Colonic mucosa (tissue), 4 donors: ENCODE results near the gene GABRG3. TPM values are rescaled to one million over a fixed set of nuclear protein-coding genes. Genes with fewer than 3 reads are reported as not detected.

Experiments used
- DNase-seq: peaks from one replicate; pipeline ENCODE4 v3.0.0-alpha.2; 2020
- H3K27ac ChIP-seq: fragments of 200-600 bp; one replicate; pipeline ENCODE4 v1.8.0; 2021
- H3K27me3 ChIP-seq: fragments of 200-600 bp; one replicate; pipeline ENCODE4 v1.8.0; 2021
- H3K36me3 ChIP-seq: fragments of 200-600 bp; one replicate; pipeline ENCODE4 v1.8.0; 2021
- H3K4me1 ChIP-seq: fragments of 200-600 bp; one replicate; pipeline ENCODE4 v1.8.0; 2021; ENCODE audit warnings: mild to moderate bottlenecking
- H3K4me3 ChIP-seq: fragments of 200-600 bp; one replicate; pipeline ENCODE4 v1.8.0; 2021
- H3K9ac ChIP-seq, 2 donors: one replicate each; pipeline ENCODE4 v1.7.0; 2013; ENCODE audit warnings: control low read depth in 2 of 2, low read depth in 2 of 2, low read length in 2 of 2
- H3K9me3 ChIP-seq: fragments of 200-600 bp; one replicate; pipeline ENCODE4 v1.8.0; 2021
- intact Hi-C: fragments of 100-400 bp; cut with DNase I; formaldehyde crosslinking; loops from one replicate; pipeline ENCODE4 v1.14.1; 2022
- total RNA-seq, 2 donors: library from RNA; stranded (reverse); fragmentation: NEBNext Ultra II Directional in 1 of 2; extraction: Animal tissue kit (Norgen Biotek cat#: 25700) in 1 of 2; gene quantifications; one replicate each; pipeline ENCODE4 v1.2.1, GENCODE V29; 2021
- TF ChIP-seq, protein P1 (sequence below): fragments of 200-600 bp; IDR thresholded peaks from one replicate; pipeline ENCODE4 v1.8.0; 2022; ENCODE audit warnings: antibody characterized with exemption, mild to moderate bottlenecking
- donor health status: healthy.
- donor health status: DM: no; HTN: no; CAD: no.
- donor health status: DM: no; HTN: no; CAD: no.

The GABRG3 gene
- total RNA-seq, 2 donors from 2014 or later = not detected

GRCh38 chr15:27564656-27565055 lies 593.7 kb downstream of the GABRG3 start:
- Histone ChIP-seq H3K27ac (no peak overlapping the region), H3K9ac (no peak overlapping the region)
- TF ChIP-seq, protein P1, sequence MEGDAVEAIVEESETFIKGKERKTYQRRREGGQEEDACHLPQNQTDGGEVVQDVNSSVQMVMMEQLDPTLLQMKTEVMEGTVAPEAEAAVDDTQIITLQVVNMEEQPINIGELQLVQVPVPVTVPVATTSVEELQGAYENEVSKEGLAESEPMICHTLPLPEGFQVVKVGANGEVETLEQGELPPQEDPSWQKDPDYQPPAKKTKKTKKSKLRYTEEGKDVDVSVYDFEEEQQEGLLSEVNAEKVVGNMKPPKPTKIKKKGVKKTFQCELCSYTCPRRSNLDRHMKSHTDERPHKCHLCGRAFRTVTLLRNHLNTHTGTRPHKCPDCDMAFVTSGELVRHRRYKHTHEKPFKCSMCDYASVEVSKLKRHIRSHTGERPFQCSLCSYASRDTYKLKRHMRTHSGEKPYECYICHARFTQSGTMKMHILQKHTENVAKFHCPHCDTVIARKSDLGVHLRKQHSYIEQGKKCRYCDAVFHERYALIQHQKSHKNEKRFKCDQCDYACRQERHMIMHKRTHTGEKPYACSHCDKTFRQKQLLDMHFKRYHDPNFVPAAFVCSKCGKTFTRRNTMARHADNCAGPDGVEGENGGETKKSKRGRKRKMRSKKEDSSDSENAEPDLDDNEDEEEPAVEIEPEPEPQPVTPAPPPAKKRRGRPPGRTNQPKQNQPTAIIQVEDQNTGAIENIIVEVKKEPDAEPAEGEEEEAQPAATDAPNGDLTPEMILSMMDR = no peak

GRCh38 chr15:27570746-27571145 lies 599.8 kb downstream of the GABRG3 start:
- no peak overlapping the region for H3K4me3 ChIP-seq
- H3K36me3 ChIP-seq = no peaks in the 10 kb centered on the region
- no peak overlapping the region for H3K27ac ChIP-seq
- no peaks in the 10 kb centered on the region for H3K9me3 ChIP-seq
- intact Hi-C loops = no loop called here
- H3K4me1 ChIP-seq = no peaks in the 10 kb centered on the region
- H3K27me3 ChIP-seq = no peaks in the 10 kb centered on the region
- no peak overlapping the region for H3K9ac ChIP-seq
- TF ChIP-seq, protein P1 = no peak
- no peak for DNase-seq

More at GRCh38 chr15:27564656-27565055, 593.7 kb downstream of the GABRG3 start:
- intact Hi-C loops = loop anchor here (5.0 kb wide), 1 partner anchor 47 kb away; no protein-coding TSS in a partner anchor
- Histone ChIP-seq H3K9me3 (no peaks in the 10 kb centered on the region), H3K4me3 (no peak overlapping the region), H3K27me3 (no peaks in the 10 kb centered on the region), H3K4me1 (no peaks in the 10 kb centered on the region), H3K36me3 (no peaks in the 10 kb centered on the region)
- no peak for DNase-seq

GRCh38 chr15:27573805-27574485 lies 603.0 kb downstream of the GABRG3 start:
- intact Hi-C loops = no loop called here
- no peak overlapping the region for H3K27ac ChIP-seq
- H3K9me3 ChIP-seq = no peaks in the 10 kb centered on the region
- no peaks in the 10 kb centered on the region for H3K36me3 ChIP-seq
- H3K4me3 ChIP-seq = no peak overlapping the region
- TF ChIP-seq, protein P1 = no peak
- DNase-seq = no peak
- no peaks in the 10 kb centered on the region for H3K27me3 ChIP-seq
- no peaks in the 10 kb centered on the region for H3K4me1 ChIP-seq
- H3K9ac ChIP-seq = no peak overlapping the region

DNA sequence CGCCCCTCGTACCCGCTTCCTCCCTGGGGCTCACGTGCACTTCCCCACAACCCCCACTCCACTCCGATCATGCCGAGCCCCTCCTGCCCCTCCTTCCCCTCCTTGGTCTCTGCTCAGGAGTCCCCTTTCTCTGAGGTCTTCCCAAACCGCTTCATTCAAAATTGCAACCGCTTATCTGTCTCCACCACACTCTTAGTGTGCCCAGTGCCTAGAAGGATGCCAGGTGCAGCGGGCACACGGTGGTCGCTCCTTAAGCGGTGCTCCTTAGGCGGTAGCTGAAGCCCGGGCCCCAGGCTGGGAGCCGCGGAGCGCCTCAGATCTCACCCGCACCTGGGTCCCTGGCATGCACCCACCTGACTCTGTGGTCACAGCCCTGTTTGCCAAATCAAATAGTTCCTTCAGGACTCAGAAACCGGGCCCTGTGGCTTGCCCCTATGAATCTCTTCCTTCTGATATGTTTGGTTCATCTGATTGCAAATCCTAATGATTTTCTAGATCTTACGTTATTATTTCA lies 603.6 kb downstream of the GABRG3 start:
- Histone ChIP-seq H3K9ac (no peak overlapping the region), H3K27ac (no peak overlapping the region), H3K4me3 (no peak overlapping the region), H3K9me3 (no peaks in the 10 kb centered on the region), H3K27me3 (no peaks in the 10 kb centered on the region), H3K4me1 (no peaks in the 10 kb centered on the region), H3K36me3 (no peaks in the 10 kb centered on the region)
- TF ChIP-seq, protein P1 = no peak
- intact Hi-C loops = no loop called here
- DNase-seq = no peak

- DNase-seq = no peak
- H3K9me3 ChIP-seq = no peaks in the 10 kb centered on the region
- TF ChIP-seq, protein P1 = no peak
These were observed 604.5 kb downstream of the GABRG3 start for GRCh38 chr15:27575521-27575920.

More at GRCh38 chr15:27575521-27575920, 604.5 kb downstream of the GABRG3 start:
- no peaks in the 10 kb centered on the region for H3K4me1 ChIP-seq
- no peak overlapping the region for H3K4me3 ChIP-seq
- intact Hi-C loops = no loop called here
- H3K9ac ChIP-seq = no peak overlapping the region
- H3K36me3 ChIP-seq = no peaks in the 10 kb centered on the region
- no peak overlapping the region for H3K27ac ChIP-seq
- H3K27me3 ChIP-seq = no peaks in the 10 kb centered on the region
